Neural cell (in vitro differentiated cells): ENCODE data around the gene OXT. TPM values are rescaled to one million over a fixed set of nuclear protein-coding genes. Genes with fewer than 3 reads are reported as not detected.

Experiments used
- H2AFZ ChIP-seq: fragments of 200-600, 300-800 bp; sonication (generic), shearing (Covaris generic); 2 replicates; pipeline ENCODE4 v1.6.0; 2014; ENCODE audit warnings: low read depth, mild to moderate bottlenecking, antibody characterized with exemption, low read length, moderate library complexity
- H3F3A ChIP-seq: fragments of 200-600 bp; shearing (Covaris generic); 2 replicates; pipeline ENCODE4 v1.6.1; 2016; ENCODE audit warnings: mild to moderate bottlenecking, moderate library complexity, mixed read lengths, antibody characterized with exemption, low read length; ENCODE audit not compliant: insufficient read depth, poor library complexity, severe bottlenecking
- H3K27ac ChIP-seq: fragments of 200-600, 300-800 bp; sonication (generic), shearing (Covaris generic); 2 replicates; pipeline ENCODE4 v1.5.1; 2014; ENCODE audit warnings: mild to moderate bottlenecking, low read length, moderate library complexity
- H3K27me3 ChIP-seq: fragments of 300-800, 200-600 bp; sonication (generic), shearing (Covaris generic); 2 replicates; pipeline ENCODE4 v1.6.0; 2014; ENCODE audit warnings: mild to moderate bottlenecking, low read depth, low read length, moderate library complexity; ENCODE audit not compliant: insufficient read depth
- H3K36me3 ChIP-seq: fragments of 300-800, 200-600 bp; sonication (generic), shearing (Covaris generic); 2 replicates; pipeline ENCODE4 v1.5.1; 2014; ENCODE audit warnings: mild to moderate bottlenecking, antibody characterized with exemption, low read length, moderate library complexity; ENCODE audit not compliant: insufficient read depth
- H3K4me2 ChIP-seq: fragments of 300-800, 200-600 bp; sonication (generic), shearing (Covaris generic); 2 replicates; pipeline ENCODE4 v1.6.0; 2014; ENCODE audit warnings: mild to moderate bottlenecking, low read length
- H3K4me3 ChIP-seq: fragments of 300-800, 200-600 bp; sonication (generic), shearing (Covaris generic); 2 replicates; pipeline ENCODE4 v1.5.1; 2014; ENCODE audit warnings: mild to moderate bottlenecking, low read length, moderate library complexity
- H3K79me2 ChIP-seq: fragments of 200-600 bp; shearing (Covaris generic); replicated peaks from 2 replicates; pipeline ENCODE4 v1.6.0; 2014; ENCODE audit warnings: mild to moderate bottlenecking, low read length, moderate library complexity; ENCODE audit not compliant: insufficient read depth
- H3K9ac ChIP-seq: fragments of 300-800, 200-600 bp; sonication (generic), shearing (Covaris generic); 2 replicates; pipeline ENCODE4 v1.6.1; 2016; ENCODE audit warnings: mild to moderate bottlenecking, low read length, mixed read lengths
- H3K9me2 ChIP-seq: fragments of 200-600 bp; shearing (Covaris generic); 2 replicates; pipeline ENCODE4 v1.6.1; 2016; ENCODE audit warnings: mild to moderate bottlenecking, low read length, mixed read lengths; ENCODE audit not compliant: insufficient read depth
- H3K9me3 ChIP-seq: fragments of 200-600, 300-800 bp; sonication (generic), shearing (Covaris generic); 2 replicates; pipeline ENCODE4 v1.6.1; 2016; ENCODE audit warnings: mild to moderate bottlenecking, mixed run types, low read length, moderate library complexity, mixed read lengths
- H4K20me1 ChIP-seq: fragments of 200-600 bp; shearing (Covaris generic); 2 replicates; pipeline ENCODE4 v1.6.1; 2016; ENCODE audit warnings: mild to moderate bottlenecking, mixed run types; ENCODE audit not compliant: insufficient read depth
- CTCF ChIP-seq: fragments of 450-650 bp; IDR thresholded peaks from 2 replicates; pipeline ENCODE4 v1.5.1; 2014; ENCODE audit warnings: antibody characterized with exemption, mild to moderate bottlenecking, moderate library complexity; ENCODE audit not compliant: poor library complexity, severe bottlenecking
- EP300 ChIP-seq: fragments of 450-650 bp; conservative IDR thresholded peaks from 2 replicates; pipeline ENCODE4 v1.6.1; 2014; ENCODE audit warnings: antibody characterized with exemption, mild to moderate bottlenecking, moderate library complexity; ENCODE audit not compliant: poor library complexity, severe bottlenecking
- EZH2 ChIP-seq: fragments of 200-600, 300-800 bp; shearing (Covaris generic), sonication (generic); IDR thresholded peaks from 2 replicates; pipeline ENCODE4 v1.6.1; 2014; ENCODE audit warnings: antibody characterized with exemption, low read length, borderline replicate concordance, mild to moderate bottlenecking; ENCODE audit not compliant: insufficient read depth, poor library complexity, severe bottlenecking
- MXI1 ChIP-seq: fragments of 450-650 bp; conservative IDR thresholded peaks from 2 replicates; pipeline ENCODE4 v1.6.1; 2014; ENCODE audit warnings: antibody characterized with exemption, mild to moderate bottlenecking; ENCODE audit not compliant: poor library complexity, severe bottlenecking
- POLR2AphosphoS5 ChIP-seq: IDR thresholded peaks from 2 replicates; pipeline ENCODE4 v1.6.1; 2012
- RAD21 ChIP-seq: fragments of 450-650 bp; conservative IDR thresholded peaks from 2 replicates; pipeline ENCODE4 v1.6.1; 2014; ENCODE audit warnings: antibody characterized with exemption, mild to moderate bottlenecking, moderate library complexity
- REST ChIP-seq: IDR thresholded peaks from 2 replicates; pipeline ENCODE4 v1.6.1; 2012; ENCODE audit warnings: borderline replicate concordance
- SMC3 ChIP-seq: fragments of 450-650 bp; conservative IDR thresholded peaks from 2 replicates; pipeline ENCODE4 v1.6.1; 2014; ENCODE audit warnings: antibody characterized with exemption, mild to moderate bottlenecking, moderate library complexity; ENCODE audit not compliant: poor library complexity
- TAF1 ChIP-seq: IDR thresholded peaks from 2 replicates; pipeline ENCODE4 v1.6.1; 2012; ENCODE audit warnings: low read depth
- polyA plus RNA-seq: library from polyadenylated mRNA; depleted of rRNA; stranded (reverse); fragments of >200 nt; gene quantifications from 2 replicates; pipeline ENCODE4 v1.2.3, GENCODE V29; 2014

The OXT gene
- polyA plus RNA-seq, 1 donor from 2014 or later, result not detected

GRCh38 chr20:3068986-3069900 lies 2.2 kb upstream of the OXT start:
- H3K4me2 ChIP-seq, result no peak overlapping the region
- no peak for TF ChIP-seq SMC3
- TF ChIP-seq TAF1, result no peak
- no peak for TF ChIP-seq RAD21
- TF ChIP-seq EP300, result no peak
- TF ChIP-seq POLR2AphosphoS5, result no peak
- no peak for TF ChIP-seq MXI1
- TF ChIP-seq EZH2, result no peak
- TF ChIP-seq CTCF, result no peak
- no peak for TF ChIP-seq REST
- no peak overlapping the region for H3K9ac ChIP-seq
- no peaks in the 10 kb centered on the region for H3K79me2 ChIP-seq
- H3K27me3 ChIP-seq, result peaks cover 24% of the 10 kb centered on the region
- no peaks in the 10 kb centered on the region for H3K36me3 ChIP-seq
- no peak overlapping the region for H2AFZ ChIP-seq
- H3K9me3 ChIP-seq, result no peaks in the 10 kb centered on the region
- no peak overlapping the region for H3K27ac ChIP-seq
- H3K9me2 ChIP-seq, result no peaks in the 10 kb centered on the region
- no peaks in the 10 kb centered on the region for H4K20me1 ChIP-seq
- H3K4me3 ChIP-seq, result no peak overlapping the region
- H3F3A ChIP-seq, result no peaks in the 10 kb centered on the region

GRCh38 chr20:3070725-3071124 lies 695 bp upstream of the OXT start:
- Histone ChIP-seq H3K79me2 (no peaks in the 10 kb centered on the region), H3K9me3 (no peaks in the 10 kb centered on the region), H3K27me3 (peaks cover 24% of the 10 kb centered on the region), H4K20me1 (no peaks in the 10 kb centered on the region), H3K4me3 (no peak overlapping the region), H3K4me2 (no peak overlapping the region), H3K27ac (no peak overlapping the region), H3K9me2 (no peaks in the 10 kb centered on the region), H3F3A (no peaks in the 10 kb centered on the region), H3K36me3 (no peaks in the 10 kb centered on the region), H2AFZ (no peak overlapping the region), H3K9ac (no peak overlapping the region)
- no peak for TF ChIP-seq EP300
- TF ChIP-seq REST, result no peak
- no peak for TF ChIP-seq RAD21
- TF ChIP-seq MXI1, result no peak
- TF ChIP-seq TAF1, result no peak
- TF ChIP-seq POLR2AphosphoS5, result no peak
- TF ChIP-seq EZH2, result no peak
- TF ChIP-seq CTCF, result no peak
- TF ChIP-seq SMC3, result no peak
